B cell (primary cell): ENCODE results near the gene HOXD3.

Experiments used
- CTCF ChIP-seq: fragments of 200-600 bp; IDR thresholded peaks from one replicate; pipeline ENCODE4 v1.8.0; 2022; ENCODE audit warnings: antibody characterized with exemption, mild to moderate bottlenecking
- EZH2 ChIP-seq: IDR thresholded peaks from 2 replicates; pipeline ENCODE4 v1.6.1; 2012; ENCODE audit warnings: borderline replicate concordance, low read depth, mild to moderate bottlenecking, moderate library complexity, low read length; ENCODE audit not compliant: insufficient read depth, poor library complexity, severe bottlenecking

- no peak for TF ChIP-seq CTCF
- no peak for TF ChIP-seq EZH2
Observed at GRCh38 chr2:176182671-176183070, 25.6 kb downstream of the HOXD3 start.
